GM19238 (cell line): ENCODE measurements around the gene MGLL.

ENCODE experiments used
- DNase-seq: peaks from one replicate; pipeline ENCODE4 v3.0.0; 2011; ENCODE audit warnings: low spot score; ENCODE audit not compliant: insufficient read length

The MGLL gene

DNA sequence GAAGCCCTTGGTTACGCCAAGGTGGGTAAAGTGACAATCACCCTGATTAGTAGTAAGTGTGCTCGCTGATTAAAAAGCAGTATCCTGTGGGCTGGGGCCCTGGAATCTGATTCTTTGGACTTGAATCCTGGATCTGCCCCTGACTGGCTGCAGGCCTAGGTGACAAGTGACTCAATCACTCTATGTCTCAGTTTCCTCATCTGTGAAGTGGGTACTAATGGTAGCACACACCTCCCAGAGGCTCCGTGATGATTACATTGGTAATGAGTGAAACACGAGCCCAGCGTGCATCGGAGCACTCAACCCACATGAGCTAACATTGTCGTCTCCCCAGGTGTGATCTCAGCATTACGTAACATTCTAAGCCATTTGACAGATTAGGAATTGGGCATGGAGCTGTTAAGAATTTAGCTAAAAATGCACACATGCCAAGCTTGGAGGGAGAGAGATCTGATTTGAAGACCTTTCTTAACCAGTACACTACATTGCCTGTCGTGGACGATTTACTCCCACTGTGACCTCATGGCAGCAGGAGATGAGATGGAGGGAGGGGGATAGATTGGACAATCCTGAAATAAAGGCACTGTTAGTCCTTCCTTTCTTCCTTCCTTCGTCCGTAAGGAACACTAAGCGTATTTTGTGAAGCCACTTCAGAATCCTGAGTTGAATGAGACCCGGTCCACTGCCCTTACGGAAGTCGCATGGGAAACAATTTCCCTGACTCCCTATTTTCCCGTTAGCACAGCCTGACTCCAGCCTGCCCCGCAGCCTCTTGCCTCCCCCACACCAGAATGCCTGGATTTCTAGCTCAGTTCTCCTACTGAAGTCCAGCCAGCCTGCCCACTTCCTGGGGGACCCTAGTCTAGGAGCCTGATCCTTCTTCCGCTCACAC lies 32.1 kb downstream of the MGLL start:
- no peak for DNase-seq

- no peak for DNase-seq
Observed at GRCh38 chr3:127789051-127789450, 33.3 kb downstream of the MGLL start.

DNA sequence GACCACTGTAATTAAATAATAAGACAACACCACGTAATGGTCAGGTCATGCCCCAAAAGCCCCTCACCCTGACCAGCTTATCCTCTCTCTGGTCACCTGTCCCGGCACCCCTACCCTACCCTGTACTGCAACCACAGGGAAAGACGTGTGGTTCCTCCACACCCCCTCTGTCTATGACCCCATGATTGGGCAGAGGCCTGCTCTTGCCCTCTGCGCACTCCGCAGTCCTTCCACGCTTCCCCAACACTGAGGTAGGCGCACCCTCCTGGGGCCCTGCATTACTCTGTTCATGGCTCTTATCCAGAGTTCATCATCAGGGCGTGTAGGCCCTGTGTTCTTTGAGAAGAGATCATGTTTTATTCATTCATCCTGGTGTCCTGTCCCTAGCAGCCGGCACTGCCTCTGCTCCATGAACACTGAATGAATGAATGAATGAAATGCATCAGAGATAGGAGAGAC lies 33.8 kb downstream of the MGLL start:
- DNase-seq: no peak

GRCh38 chr3:127787571-127788365 lies 34.5 kb downstream of the MGLL start:
- no peak for DNase-seq

DNA sequence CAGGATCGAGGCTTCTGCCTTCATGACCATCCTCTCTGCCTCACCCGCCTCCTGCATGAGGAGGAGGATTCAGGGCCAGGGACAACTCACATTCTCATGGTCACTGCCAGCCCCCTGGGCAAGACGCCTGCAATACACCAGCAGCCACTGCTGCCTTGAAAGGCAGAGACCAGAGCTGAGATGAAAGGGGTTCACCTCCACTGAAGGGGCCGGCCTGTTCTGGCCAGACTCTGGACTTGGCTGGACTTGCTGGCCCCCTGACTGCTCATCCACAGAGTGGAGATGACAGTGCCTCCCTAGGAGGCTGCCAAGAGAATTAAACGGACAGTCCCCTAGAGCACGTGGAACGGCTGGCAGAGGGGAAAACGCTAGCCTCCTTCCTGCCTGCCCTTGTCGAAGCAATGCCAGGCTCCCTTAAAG lies 35.2 kb downstream of the MGLL start:
- DNase-seq: no peak

- DNase-seq: no peak
Observed at GRCh38 chr3:127786353-127787070, 35.8 kb downstream of the MGLL start.

DNA sequence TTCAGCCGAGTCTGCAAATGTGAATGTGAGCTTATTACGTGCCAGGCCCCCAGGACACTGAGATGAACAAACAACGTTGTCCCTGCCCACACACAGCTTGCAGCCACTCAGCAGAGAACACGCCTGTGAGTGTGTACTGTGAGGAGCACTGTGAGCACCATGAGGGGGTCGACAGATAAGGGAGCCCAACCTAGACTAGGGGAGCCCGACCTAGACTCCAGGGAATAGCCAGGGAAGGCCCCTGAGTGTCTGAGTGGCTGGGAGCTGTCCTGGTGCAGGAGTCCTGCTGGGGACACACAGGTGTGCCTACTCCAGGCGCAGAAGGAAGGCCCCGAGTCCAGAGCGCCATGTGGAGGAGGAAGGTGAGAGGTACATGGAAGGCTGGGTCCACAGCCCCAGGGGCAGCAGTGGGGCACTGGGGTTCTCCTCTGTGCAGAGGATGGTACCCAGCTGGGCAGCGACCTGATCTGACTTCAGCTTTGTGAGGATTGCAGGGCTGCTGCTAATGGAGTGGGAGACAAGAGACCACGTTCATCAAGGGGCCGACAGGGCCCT lies 36.5 kb downstream of the MGLL start:
- DNase-seq: no peak

GRCh38 chr3:127784865-127785710 lies 37.2 kb downstream of the MGLL start:
- DNase-seq: no peak

DNA sequence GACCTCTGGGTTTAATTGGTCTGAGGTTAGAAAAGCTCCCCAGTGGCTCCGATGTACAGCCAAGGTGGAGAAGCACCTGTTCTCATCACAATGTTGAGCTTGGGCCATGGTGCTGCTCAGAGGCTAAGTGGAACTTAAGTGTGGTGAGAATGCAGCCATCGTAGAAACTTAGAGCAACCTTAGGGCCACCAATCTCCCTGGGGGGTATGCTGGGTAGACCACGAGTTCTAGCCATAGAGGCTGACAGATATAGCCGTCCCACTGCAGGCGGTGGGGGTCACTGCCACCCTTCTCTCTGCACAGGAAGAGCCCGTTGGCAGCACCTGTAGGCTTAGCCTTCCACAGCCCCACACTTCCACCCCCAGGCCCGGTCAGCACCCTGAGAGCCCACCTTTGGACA lies 38.0 kb downstream of the MGLL start:
- no peak for DNase-seq

GRCh38 chr3:127783642-127784160 lies 38.6 kb downstream of the MGLL start:
- DNase-seq: no peak

- no peak for DNase-seq
Observed at GRCh38 chr3:127783166-127783565, 39.1 kb downstream of the MGLL start.

DNA sequence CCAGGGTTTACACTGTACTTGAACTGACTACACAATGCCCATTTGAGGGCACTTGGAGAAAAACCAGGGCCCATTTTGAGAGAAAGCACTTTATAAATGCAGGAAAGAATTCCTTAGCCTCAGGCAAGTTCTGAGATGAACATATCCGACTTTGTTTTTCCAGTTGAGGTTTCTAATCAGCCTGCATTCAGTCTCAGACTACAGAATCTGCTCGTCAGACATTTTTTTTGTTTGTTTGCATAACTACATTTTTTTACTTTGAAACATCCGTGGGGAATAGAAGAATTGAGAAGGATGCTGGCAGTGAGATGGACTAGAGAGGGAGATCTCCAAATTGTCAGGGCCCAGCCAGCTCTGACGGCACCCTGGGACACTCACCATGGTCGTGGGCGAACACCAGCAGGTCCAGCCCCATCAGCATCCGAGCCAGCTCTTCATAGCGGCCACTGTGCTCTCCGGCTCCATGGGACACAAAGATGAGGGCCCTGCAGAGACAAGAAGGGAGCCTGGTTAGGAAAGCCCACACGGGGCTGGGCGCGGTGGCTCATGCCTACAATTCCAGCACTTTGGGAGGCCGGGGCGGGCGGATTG lies 40.8 kb downstream of the MGLL start:
- no peak for DNase-seq

GRCh38 chr3:127780536-127781400 lies 41.5 kb downstream of the MGLL start:
- DNase-seq: no peak

GRCh38 chr3:127779747-127780146 lies 42.6 kb downstream of the MGLL start:
- peak; percentile 35 for DNase-seq

DNA sequence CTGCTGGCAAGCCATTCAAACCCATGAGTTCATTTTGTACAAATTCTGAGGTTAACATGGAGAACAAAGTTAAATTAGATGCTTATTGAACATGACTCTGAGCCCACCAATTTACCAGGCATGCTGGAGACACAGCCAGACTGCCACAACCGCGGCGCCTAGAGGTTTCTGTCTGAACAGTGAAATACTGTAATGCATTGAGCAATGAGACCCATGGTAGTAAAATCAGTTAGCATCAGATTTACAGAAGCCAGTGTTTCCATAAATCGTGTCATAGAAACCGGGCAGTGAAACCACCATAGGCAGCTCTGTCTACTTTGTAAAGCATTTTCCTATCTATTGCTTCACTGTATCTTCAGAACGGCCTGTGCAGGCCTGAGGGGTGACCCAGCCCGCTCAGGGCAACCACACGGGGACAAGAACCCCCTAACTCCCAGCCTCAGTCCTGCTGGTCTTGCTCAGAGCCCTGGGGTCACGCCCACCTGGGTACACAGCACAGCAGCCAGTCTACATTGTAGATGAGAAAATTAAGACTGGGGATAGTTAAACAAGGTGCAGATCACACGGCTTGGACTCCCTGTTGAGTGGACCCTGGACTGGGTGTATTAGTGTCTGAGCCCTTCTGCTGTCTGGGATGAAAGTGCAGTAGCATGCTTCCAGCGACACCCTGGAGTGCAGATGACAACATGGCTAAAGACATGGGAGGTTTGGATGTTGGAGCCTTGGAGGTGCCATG lies 44.2 kb downstream of the MGLL start:
- DNase-seq: no peak

GRCh38 chr3:127777332-127777731 lies 45.0 kb downstream of the MGLL start:
- no peak for DNase-seq

DNA sequence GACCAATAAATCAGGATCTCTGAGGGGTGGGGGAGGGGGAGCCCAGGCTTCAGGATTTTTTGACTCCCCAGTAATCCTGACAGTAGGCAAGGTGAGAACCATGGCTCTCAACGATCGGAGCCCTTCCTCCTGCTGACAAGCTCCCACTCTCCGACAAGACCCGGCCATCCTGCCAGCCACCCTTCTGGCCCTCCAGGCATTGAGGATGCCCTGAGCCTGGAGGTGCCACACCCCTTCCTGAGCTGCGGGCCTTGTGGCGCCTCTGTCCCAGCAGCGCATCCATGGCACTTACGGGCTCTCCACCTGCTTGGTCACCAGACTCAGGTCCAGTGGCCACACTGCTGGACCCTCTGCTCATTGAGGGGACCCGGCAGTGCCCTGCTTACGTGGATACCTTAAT lies 46.0 kb downstream of the MGLL start:
- no peak for DNase-seq

GRCh38 chr3:127775398-127776109 lies 46.8 kb downstream of the MGLL start:
- no peak for DNase-seq
